ENCODE measurements around the gene NOM1. TPM values are rescaled to one million over a fixed set of nuclear protein-coding genes. Genes with fewer than 3 reads are reported as not detected.

The NOM1 gene
- polyA plus RNA-seq, 1 of the 3 experiments (the other 2 are of a cell fraction) = 18.1 TPM

GRCh38 chr7:157006205-157006747 is 56.8 kb downstream of the NOM1 start:
- H3K36me3 ChIP-seq (replicated peaks in 1 of 2; ENCODE audit: control insufficient read depth in 1 of 2, insufficient read depth in 2 of 2, low read length in 1 of 2) = no peaks in the 10 kb centered on the region
- 28% methylated on average over 16 of the region's 39 CpGs for WGBS (ENCODE audit: low lambda C conversion rate)
- no peaks in the 10 kb centered on the region for H3K9me3 ChIP-seq
- POLR2A ChIA-PET = interaction anchor here (0.6 kb wide), 1 partner anchor 227 kb away, joined by 4 read pairs; no protein-coding TSS in a partner anchor
- H3K4me2 ChIP-seq = no peak overlapping the region
- no peak for TF ChIP-seq TAF1 (IDR thresholded peaks at IDR 0.05; ENCODE audit: borderline replicate concordance, low read depth, low read length)
- no peak for TF ChIP-seq CHD2 (IDR thresholded peaks at IDR 0.05; ENCODE audit: low read length, partially characterized antibody)
- TF ChIP-seq CTCF (IDR thresholded peaks at IDR 0.05) = no peak
- H3F3A ChIP-seq (replicated peaks; ENCODE audit: insufficient read depth) = peaks cover 3% of the 10 kb centered on the region
- H3K79me2 ChIP-seq (ENCODE audit: insufficient read depth) = no peaks in the 10 kb centered on the region
- no peak overlapping the region for H3K9ac ChIP-seq
- peaks cover 96% of the 10 kb centered on the region for H3K27me3 ChIP-seq (ENCODE audit: insufficient read depth)
- H3K27ac ChIP-seq (ENCODE audit: low read depth in 2 of 2, low read length in 1 of 2) = no peak overlapping the region
- peak; percentile 47 for DNase-seq
- H3K4me1 ChIP-seq (ENCODE audit: control insufficient read depth in 1 of 2, insufficient read depth in 2 of 2, low read depth in 1 of 2, low read length in 1 of 2) = peaks cover 10 to 15% of the 10 kb centered on the region in 2 experiments; a peak in 3 of 4 replicates
- H3K4me3 ChIP-seq (ENCODE audit: low read depth in 2 of 2, low read length in 1 of 2) = no peak overlapping the region
- CTCF ChIA-PET = interaction anchor here (0.9 to 2.7 kb wide), 5 partner anchors 10 to 267 kb away, joined by 3 to 9 read pairs (median 4); no protein-coding TSS in a partner anchor
- no peaks in the 10 kb centered on the region for H3K9me2 ChIP-seq
- H4K20me1 ChIP-seq (ENCODE audit: insufficient read depth) = peaks cover 11% of the 10 kb centered on the region
- H2AFZ ChIP-seq (ENCODE audit: low read depth) = no peak overlapping the region

GRCh38 chr7:157006829-157007469 is 57.4 kb downstream of the NOM1 start:
- ChIA-PET POLR2A (interaction anchor here (0.6 kb wide), 1 partner anchor 227 kb away, joined by 4 read pairs; no protein-coding TSS in a partner anchor), CTCF (interaction anchor here (1.2 to 1.5 kb wide), 3 partner anchors 10 to 218 kb away, joined by 3 to 4 read pairs (median 4); no protein-coding TSS in a partner anchor)
- WGBS (ENCODE audit: low lambda C conversion rate) = 14% methylated on average over 7 of the region's 7 CpGs
- Histone ChIP-seq H3K9me3 (no peaks in the 10 kb centered on the region), H3K9me2 (no peaks in the 10 kb centered on the region), H3K36me3 (replicated peaks in 1 of 2; ENCODE audit: control insufficient read depth in 1 of 2, insufficient read depth in 2 of 2, low read length in 1 of 2) (no peaks in the 10 kb centered on the region), H3K27me3 (ENCODE audit: insufficient read depth) (peaks cover 96% of the 10 kb centered on the region), H3K79me2 (ENCODE audit: insufficient read depth) (no peaks in the 10 kb centered on the region), H3K4me2 (no peak overlapping the region), H3K4me3 (ENCODE audit: low read depth in 2 of 2, low read length in 1 of 2) (no peak overlapping the region), H3K27ac (ENCODE audit: low read depth in 2 of 2, low read length in 1 of 2) (no peak overlapping the region), H4K20me1 (ENCODE audit: insufficient read depth) (peaks cover 14% of the 10 kb centered on the region), H2AFZ (ENCODE audit: low read depth) (no peak overlapping the region), H3K4me1 (ENCODE audit: control insufficient read depth in 1 of 2, insufficient read depth in 2 of 2, low read depth in 1 of 2, low read length in 1 of 2) (peaks cover 10 to 15% of the 10 kb centered on the region in 2 experiments; a peak in 3 of 4 replicates), H3K9ac (no peak overlapping the region), H3F3A (replicated peaks; ENCODE audit: insufficient read depth) (peaks cover 3% of the 10 kb centered on the region)
- peak; percentile 44 for DNase-seq
- TF ChIP-seq MEF2A (IDR thresholded peaks at IDR 0.05; ENCODE audit: borderline replicate concordance, low read depth) (no peak), POLR2AphosphoS5 (IDR thresholded peaks at IDR 0.05; ENCODE audit: low read depth, low read length) (no peak), FOXM1 (IDR thresholded peaks at IDR 0.05; ENCODE audit: low read depth) (no peak), ELF1 (IDR thresholded peaks at IDR 0.05) (no peak), CTCF (IDR thresholded peaks at IDR 0.05) (no peak), GABPA (IDR thresholded peaks at IDR 0.05; ENCODE audit: low read depth) (no peak), MXI1 (IDR thresholded peaks at IDR 0.05; ENCODE audit: low read depth, low read length) (no peak), EZH2phosphoT487 (IDR thresholded peaks at IDR 0.05; ENCODE audit: borderline replicate concordance, low read depth) (no peak)
- TF ChIP-seq, protein P1, sequence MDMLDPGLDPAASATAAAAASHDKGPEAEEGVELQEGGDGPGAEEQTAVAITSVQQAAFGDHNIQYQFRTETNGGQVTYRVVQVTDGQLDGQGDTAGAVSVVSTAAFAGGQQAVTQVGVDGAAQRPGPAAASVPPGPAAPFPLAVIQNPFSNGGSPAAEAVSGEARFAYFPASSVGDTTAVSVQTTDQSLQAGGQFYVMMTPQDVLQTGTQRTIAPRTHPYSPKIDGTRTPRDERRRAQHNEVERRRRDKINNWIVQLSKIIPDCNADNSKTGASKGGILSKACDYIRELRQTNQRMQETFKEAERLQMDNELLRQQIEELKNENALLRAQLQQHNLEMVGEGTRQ (IDR thresholded peaks at IDR 0.05; ENCODE audit: borderline replicate concordance, low read depth, low read length) = no peak
